GM12878 (cell line): ENCODE measurements around the gene TMEM214. TPM values are rescaled to one million over a fixed set of nuclear protein-coding genes. Genes with fewer than 3 reads are reported as not detected.

Experiments
- ATAC-seq: fragments of 200-7000 bp; cut with Tn5 transposase; 3 replicates; pipeline ENCODE4 v1.9.1; 2020; ENCODE audit warnings: mild to moderate bottlenecking, moderate library complexity
- BruUV-seq: library from RNA; stranded (reverse); fragments of 400-500 nt; replicated peaks from 2 replicates; lab custom pipeline; 2021; lab: Mats Ljungman, UMichigan
- CTCF ChIA-PET: fragments of 300-600 bp; sonication (Branson Sonifier 250); formaldehyde crosslinking; extraction: SDS; loops from one replicate; lab custom pipeline; 2021; ENCODE audit warnings: inconsistent platforms; lab: Yijun Ruan, JAX
- POLR2A ChIA-PET: fragments of 350-600 bp; formaldehyde crosslinking; extraction: SDS; loops from one replicate; lab custom pipeline; 2021; ENCODE audit warnings: inconsistent platforms; lab: Charles Lee
- RAD21 ChIA-PET: fragments of 300-600 bp; sonication (Branson Sonifier 250); formaldehyde crosslinking; loops from one replicate; lab custom pipeline; 2023; ENCODE audit warnings: antibody characterized with exemption; ENCODE audit not compliant: unreplicated experiment; lab: Charles Lee
- SMC1A ChIA-PET: fragments of 300-600 bp; sonication (Branson Sonifier 250); formaldehyde crosslinking; loops from one replicate; lab custom pipeline; 2023; ENCODE audit not compliant: unreplicated experiment, uncharacterized antibody; lab: Charles Lee
- DNase-seq: peaks from one replicate; pipeline ENCODE4 v3.0.0-alpha.2; 2011; ENCODE audit warnings: low read depth, low spot score
- FAIRE-seq: peaks from 3 replicates; lab custom pipeline; 2011; peaks lifted over from hg19 to GRCh38; lab: Jason Lieb, UNC
- H2AFZ ChIP-seq: 2 replicates; pipeline ENCODE4 v1.6.0; 2011; ENCODE audit warnings: low read depth, low read length, control low read depth; ENCODE audit not compliant: control insufficient read depth
- H3K27ac ChIP-seq: 2 replicates; pipeline ENCODE4 v1.5.1; 2011; ENCODE audit warnings: control low read depth; ENCODE audit not compliant: control insufficient read depth, insufficient read depth
- H3K27me3 ChIP-seq, 2 experiments: replicated peaks in 1 of 2; 2 replicates each; pipeline versions ENCODE4 v1.6.0 to v1.6.1; 2011; ENCODE audit warnings: low read length in 1 of 2; ENCODE audit not compliant: control insufficient read depth in 2 of 2, insufficient read depth in 2 of 2
- H3K36me3 ChIP-seq, 2 experiments: 2 replicates each; pipeline ENCODE4 v1.5.1; 2011; ENCODE audit warnings: low read length in 1 of 2; ENCODE audit not compliant: control insufficient read depth in 2 of 2, insufficient read depth in 2 of 2
- H3K4me1 ChIP-seq: 2 replicates; pipeline ENCODE4 v1.6.1; 2011; ENCODE audit warnings: mild to moderate bottlenecking, low read length, moderate library complexity, mixed read lengths; ENCODE audit not compliant: control insufficient read depth, insufficient read depth
- H3K4me2 ChIP-seq: 2 replicates; pipeline ENCODE4 v1.6.0; 2011; ENCODE audit warnings: control low read depth; ENCODE audit not compliant: control insufficient read depth, insufficient read depth
- H3K4me3 ChIP-seq: fragments of 200-600 bp; sonication (generic); 2 replicates; pipeline ENCODE4 v1.5.1; 2016
- H3K79me2 ChIP-seq: 2 replicates; pipeline ENCODE4 v1.6.0; 2011; ENCODE audit warnings: low read length; ENCODE audit not compliant: control insufficient read depth, insufficient read depth
- H3K9ac ChIP-seq: 2 replicates; pipeline ENCODE4 v1.8.0; 2011; ENCODE audit warnings: low read length, control low read depth, mixed read lengths; ENCODE audit not compliant: control insufficient read depth, insufficient read depth
- H3K9me3 ChIP-seq: replicated peaks from 3 replicates; pipeline ENCODE4 v1.5.1; 2011; ENCODE audit warnings: mild to moderate bottlenecking, low read length; ENCODE audit not compliant: control insufficient read depth, insufficient read depth
- H4K20me1 ChIP-seq: 2 replicates; pipeline ENCODE4 v1.6.0; 2011; ENCODE audit not compliant: control insufficient read depth, insufficient read depth
- ETV6 ChIP-seq, 2 experiments: fragments of 450-650 bp in 1 of 2; IDR thresholded peaks in 1 of 2; conservative IDR thresholded peaks in 1 of 2; 2 replicates each; pipeline ENCODE4 v1.6.1; 2014; ENCODE audit warnings: antibody characterized with exemption in 1 of 2, borderline replicate concordance in 1 of 2, low read depth in 1 of 2, mild to moderate bottlenecking in 1 of 2, moderate library complexity in 1 of 2
- FOXM1 ChIP-seq: IDR thresholded peaks from 2 replicates; pipeline ENCODE4 v1.6.1; 2012; ENCODE audit warnings: low read depth, mild to moderate bottlenecking, inconsistent platforms, low read length, moderate library complexity
- HDGF ChIP-seq: fragments of 450-650 bp; IDR thresholded peaks from 2 replicates; pipeline ENCODE4 v1.6.1; 2016; ENCODE audit warnings: antibody characterized with exemption
- JUNB ChIP-seq: IDR thresholded peaks from 2 replicates; pipeline ENCODE4 v1.6.1; 2016; ENCODE audit warnings: antibody characterized with exemption, mild to moderate bottlenecking
- SP1 ChIP-seq: IDR thresholded peaks from one replicate; pipeline ENCODE4 v1.6.1; 2011; ENCODE audit warnings: low read depth, low read length
- SUPT20H ChIP-seq: IDR thresholded peaks from 2 replicates; pipeline ENCODE4 v1.6.1; 2011; ENCODE audit warnings: low read depth, mild to moderate bottlenecking, low read length, moderate library complexity, borderline replicate concordance; ENCODE audit not compliant: control insufficient read depth
- ZNF207 ChIP-seq: fragments of 450-650 bp; IDR thresholded peaks from 2 replicates; pipeline ENCODE4 v1.6.1; 2014; ENCODE audit warnings: antibody characterized with exemption, mild to moderate bottlenecking, borderline replicate concordance
- WGBS: methylation state at CpG from one replicate; pipeline ENCODE4 v1.1.6; 2016; ENCODE audit warnings: low lambda C conversion rate; ENCODE audit not compliant: insufficient replicate concordance, insufficient coverage; ENCODE audit errors: missing lambda C conversion rate; 5-methylcytosine and 5-hydroxymethylcytosine counted together
- in situ Hi-C: fragments of 300-500 bp; cut with MboI; formaldehyde crosslinking; loops from 9 replicates; pipeline ENCODE4 v1.14.3; 2018; ENCODE audit warnings: mixed read lengths
- intact Hi-C: fragments of 100-400 bp; cut with micrococcal nuclease; formaldehyde crosslinking; loops from one replicate; pipeline ENCODE4 v1.14.2; 2022; ENCODE audit not compliant: unreplicated experiment
- polyA plus RNA-seq, 11 experiments: library from polyadenylated mRNA; depleted of rRNA in 4 of 11; unstranded in 6 of 11; stranded (reverse) in 5 of 11; fragments of >200 nt; fragmentation: Nextera tagmentation in 4 of 11; fragmentation: Illumina TruSeq in 1 of 11; extraction: Ambion mirVana in 4 of 11; extraction: Trizol in 1 of 11; gene quantifications; 1 replicate in 1 of 11; 2 replicates in 10 of 11; pipeline versions ENCODE4 v1.2.1 to v1.2.3, GENCODE V29; 2011 to 2016; ENCODE audit warnings: inconsistent platforms in 2 of 11, missing spikeins in 2 of 11, low read depth in 1 of 11
- total RNA-seq, 4 experiments: library from RNA; depleted of rRNA in 3 of 4; stranded (reverse); fragments of >200 nt in 3 of 4; fragmentation: Illumina TruSeq in 1 of 4; extraction: Trizol in 1 of 4; gene quantifications; 2 replicates each; pipeline versions ENCODE4 v1.2.1 to v1.2.3, GENCODE V29; 2013 to 2021
- TF ChIP-seq, protein P1 (sequence below): fragments of 450-650 bp; IDR thresholded peaks from 2 replicates; pipeline ENCODE4 v1.6.1; 2018; ENCODE audit warnings: mild to moderate bottlenecking, low read depth, moderate library complexity; ENCODE audit not compliant: partially characterized antibody

Gene TMEM214
- total and polyA plus RNA-seq, 10 of the 15 experiments (the other 5 are each of a cell fraction or from before 2014, with no cell fraction given) = 10.4 to 79.2 (median 45.0) TPM

DNA sequence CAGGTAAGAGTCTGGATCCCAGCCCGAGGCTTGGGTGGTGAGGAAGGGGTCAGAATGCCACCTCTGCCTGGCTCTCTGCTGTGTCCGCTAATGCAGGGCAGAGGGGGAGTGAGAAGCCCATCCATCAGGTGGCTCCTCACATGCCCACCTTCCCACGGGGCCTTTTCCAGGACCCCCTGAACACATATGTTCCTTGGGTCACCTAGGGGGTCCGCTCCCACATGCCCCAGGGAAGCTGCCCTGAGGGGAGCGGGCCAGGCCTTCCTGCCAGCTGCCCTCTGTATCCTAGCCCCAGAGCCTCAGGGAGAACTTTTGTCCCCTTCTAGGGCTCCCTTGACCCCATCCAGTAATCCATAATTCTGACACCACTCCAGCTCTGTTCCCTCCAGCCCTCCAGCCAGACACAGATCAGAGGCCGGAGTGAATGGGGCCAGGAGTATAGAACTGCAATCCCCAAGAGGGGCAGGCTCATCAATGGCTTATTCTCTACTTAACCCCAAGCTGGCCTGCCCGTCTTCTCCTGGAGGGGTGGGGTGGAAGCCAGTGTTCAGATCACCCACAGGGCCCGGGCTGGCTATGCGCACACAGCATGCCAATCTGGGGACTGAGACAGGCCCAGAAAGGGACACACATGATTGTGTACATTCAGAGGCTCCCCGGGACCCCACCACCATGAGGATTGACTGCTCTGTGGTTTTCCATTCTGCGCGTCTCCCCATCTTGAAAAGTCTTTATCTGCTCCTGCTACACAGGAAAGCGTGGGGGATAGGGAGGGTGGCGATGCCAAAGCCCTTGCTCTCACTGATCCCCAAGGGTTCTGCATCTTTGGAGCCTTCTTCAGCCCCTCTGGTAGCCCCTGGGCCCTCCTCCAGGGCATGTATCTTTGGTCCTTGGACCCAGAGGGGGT is 46.7 kb downstream of the TMEM214 start (continued):
- TF ChIP-seq, protein P1, sequence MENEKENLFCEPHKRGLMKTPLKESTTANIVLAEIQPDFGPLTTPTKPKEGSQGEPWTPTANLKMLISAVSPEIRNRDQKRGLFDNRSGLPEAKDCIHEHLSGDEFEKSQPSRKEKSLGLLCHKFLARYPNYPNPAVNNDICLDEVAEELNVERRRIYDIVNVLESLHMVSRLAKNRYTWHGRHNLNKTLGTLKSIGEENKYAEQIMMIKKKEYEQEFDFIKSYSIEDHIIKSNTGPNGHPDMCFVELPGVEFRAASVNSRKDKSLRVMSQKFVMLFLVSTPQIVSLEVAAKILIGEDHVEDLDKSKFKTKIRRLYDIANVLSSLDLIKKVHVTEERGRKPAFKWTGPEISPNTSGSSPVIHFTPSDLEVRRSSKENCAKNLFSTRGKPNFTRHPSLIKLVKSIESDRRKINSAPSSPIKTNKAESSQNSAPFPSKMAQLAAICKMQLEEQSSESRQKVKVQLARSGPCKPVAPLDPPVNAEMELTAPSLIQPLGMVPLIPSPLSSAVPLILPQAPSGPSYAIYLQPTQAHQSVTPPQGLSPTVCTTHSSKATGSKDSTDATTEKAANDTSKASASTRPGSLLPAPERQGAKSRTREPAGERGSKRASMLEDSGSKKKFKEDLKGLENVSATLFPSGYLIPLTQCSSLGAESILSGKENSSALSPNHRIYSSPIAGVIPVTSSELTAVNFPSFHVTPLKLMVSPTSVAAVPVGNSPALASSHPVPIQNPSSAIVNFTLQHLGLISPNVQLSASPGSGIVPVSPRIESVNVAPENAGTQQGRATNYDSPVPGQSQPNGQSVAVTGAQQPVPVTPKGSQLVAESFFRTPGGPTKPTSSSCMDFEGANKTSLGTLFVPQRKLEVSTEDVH = no peak
- no peak for TF ChIP-seq ZNF207
- TF ChIP-seq SP1 = no peak
- TF ChIP-seq SUPT20H = no peak
- no peak for TF ChIP-seq HDGF
- TF ChIP-seq, all 136 proteins: peak for 0

DNA sequence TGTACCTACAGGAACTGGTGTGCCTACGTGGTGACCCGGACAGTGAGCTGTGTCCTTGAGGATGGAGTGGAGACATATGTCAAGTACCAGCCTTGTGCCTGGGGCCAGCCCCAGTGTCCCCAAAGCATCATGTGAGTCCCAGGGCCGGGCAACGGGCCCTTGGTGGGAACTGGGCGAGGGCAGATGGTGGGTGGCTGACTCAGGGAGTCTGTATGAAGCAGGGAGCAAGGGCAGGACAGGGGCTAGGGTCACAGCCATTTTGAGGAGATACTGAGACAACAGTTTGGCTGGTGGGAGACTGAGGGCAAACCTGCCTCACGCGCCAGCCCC is 47.3 kb downstream of the TMEM214 start:
- Histone ChIP-seq H3K4me2 (no peak overlapping the region), H2AFZ (no peak overlapping the region), H3K4me1 (peaks cover 34% of the 10 kb centered on the region), H3K9ac (no peak overlapping the region), H3K27ac (no peak overlapping the region), H3K9me3 (no peaks in the 10 kb centered on the region), H3K4me3 (no peak overlapping the region), H3K36me3 (no peaks in the 10 kb centered on the region), H3K27me3 (no peaks in the 10 kb centered on the region), H3K79me2 (no peaks in the 10 kb centered on the region), H4K20me1 (no peaks in the 10 kb centered on the region)
- ChIA-PET POLR2A (interaction anchor here (0.7 to 4.9 kb wide), 2 partner anchors 18 to 30 kb away, joined by 3 to 27 read pairs; partner anchors contain the start of gene AGBL5), CTCF (interaction anchor here (8.6 kb wide), 1 partner anchor 118 kb away, joined by 85 read pairs; no protein-coding TSS in a partner anchor), SMC1A (no interaction called here), RAD21 (no interaction called here)
- in situ Hi-C loops (loop anchor here (10.0 kb wide), 1 partner anchor 115 kb away; no protein-coding TSS in a partner anchor), intact Hi-C loops (loop anchor here (2.0 kb wide), 1 partner anchor 47 kb away; the partner anchor contains the start of gene TMEM214)
- FAIRE-seq (no peak), ATAC-seq (no peak), DNase-seq (no peak)
- 95% methylated on average over 7 of the region's 7 CpGs for WGBS
- TF ChIP-seq FOXM1 (no peak), ETV6 (conservative IDR thresholded peaks at IDR 0.05 in 1 of 2, IDR thresholded peaks at IDR 0.05 in 1 of 2; ENCODE audit: borderline replicate concordance in 1 of 2, low read depth in 1 of 2) (no peak), JUNB (no peak)
- no TSS peak for BruUV-seq
